Measurements from ENCODE around the gene SAP30L. TPM values are rescaled to one million over a fixed set of nuclear protein-coding genes. Genes with fewer than 3 reads are reported as not detected.

The SAP30L gene
- total RNA-seq, 3 donors from 2014 or later (not counting 1 experiment from before 2014, with no cell fraction given), result 37.0 to 48.4 (median 47.6) TPM

DNA sequence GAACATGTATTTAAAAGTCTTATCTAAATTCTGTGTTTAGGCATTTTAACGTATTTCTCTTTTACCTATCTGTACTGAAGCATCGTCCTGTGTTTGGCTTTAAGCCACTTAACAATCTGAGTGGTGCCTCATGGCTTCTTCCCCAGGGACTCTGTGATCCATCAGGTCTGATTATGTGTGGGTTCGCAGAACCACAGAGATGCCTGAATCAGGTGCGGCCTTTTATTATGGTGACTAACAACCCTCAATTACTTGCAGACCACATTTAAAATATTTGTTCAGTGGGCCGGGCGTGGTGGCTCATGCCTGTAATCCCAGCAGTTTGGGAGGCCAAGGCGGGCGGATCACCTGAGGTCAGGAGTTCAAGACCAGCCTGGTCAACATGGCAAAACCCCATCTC is 39.6 kb upstream of the SAP30L start:
- TF ChIP-seq CTCF (IDR thresholded peaks at IDR 0.05), result no peak
- H3K27me3 Mint-ChIP-seq (ENCODE audit: low read depth in 2 of 2), result no peaks in the 10 kb centered on the region
- no peak overlapping the region for H3K27ac ChIP-seq (ENCODE audit: low read length)
- intact Hi-C loops (cut with micrococcal nuclease), result loop anchor here (10.0 kb wide), 1 partner anchor 221 kb away; no protein-coding TSS in a partner anchor
- H3K4me3 Mint-ChIP-seq, result peak overlapping the region; percentile 31
- no peak for DNase-seq
- no peaks in the 10 kb centered on the region for H3K9me3 Mint-ChIP-seq
- H3K36me3 Mint-ChIP-seq, result no peaks in the 10 kb centered on the region
- no peak overlapping the region for H3K27ac Mint-ChIP-seq
- peaks cover 16% of the 10 kb centered on the region for H3K36me3 ChIP-seq (ENCODE audit: control insufficient read depth, insufficient read depth, low read length)
- no peaks in the 10 kb centered on the region for H3K27me3 ChIP-seq (ENCODE audit: control insufficient read depth, insufficient read depth, low read length)
- H3K9me3 ChIP-seq (ENCODE audit: control insufficient read depth, insufficient read depth, low read length), result no peaks in the 10 kb centered on the region
- H3K4me3 ChIP-seq (ENCODE audit: low read length), result no peak overlapping the region
- peaks cover 9% of the 10 kb centered on the region for H3K4me1 ChIP-seq (ENCODE audit: control insufficient read depth, insufficient read depth, low read length)
- peaks cover 13 to 18% of the 10 kb centered on the region in 2 donors for H3K4me1 Mint-ChIP-seq
- ATAC-seq, result no peak
- over 99% methylated on average over 8 of the region's 8 CpGs for WGBS (ENCODE audit: insufficient coverage)

- intact Hi-C loops (cut with micrococcal nuclease), result loop anchor here (10.0 kb wide), 1 partner anchor 222 kb away; no protein-coding TSS in a partner anchor
- WGBS (ENCODE audit: insufficient coverage), result 97% methylated on average over 4 of the region's 4 CpGs
Observed at GRCh38 chr5:154406826-154407225, 39.0 kb upstream of the SAP30L start.

DNA sequence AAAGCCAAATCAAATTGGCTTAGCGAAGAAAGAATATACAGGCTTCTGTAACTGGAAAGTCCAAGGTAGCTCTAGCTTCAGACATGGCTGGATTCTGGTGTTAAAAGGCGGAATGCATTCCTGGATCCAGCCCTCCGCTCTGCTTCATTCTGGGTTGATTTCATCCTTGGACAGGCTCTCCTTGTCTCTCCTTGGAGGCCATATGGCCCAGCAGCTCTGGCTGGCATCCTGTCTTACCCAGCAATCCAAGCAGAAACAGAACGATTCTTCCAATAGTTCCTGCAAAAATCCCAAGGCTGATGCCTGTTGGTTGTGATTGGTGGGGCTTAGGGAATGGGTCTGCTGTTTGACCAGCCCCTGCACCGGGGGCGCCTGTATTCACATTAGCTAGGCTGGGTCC is 37.0 kb upstream of the SAP30L start:
- peaks cover 31% of the 10 kb centered on the region for H3K36me3 ChIP-seq (ENCODE audit: control insufficient read depth, insufficient read depth, low read length)
- no peaks in the 10 kb centered on the region for H3K27me3 ChIP-seq (ENCODE audit: control insufficient read depth, insufficient read depth, low read length)
- peaks cover 17 to 20% of the 10 kb centered on the region in 2 donors for H3K4me1 Mint-ChIP-seq
- TF ChIP-seq CTCF (IDR thresholded peaks at IDR 0.05), result no peak
- H3K4me3 Mint-ChIP-seq, result no peak overlapping the region
- intact Hi-C loops (cut with micrococcal nuclease), result loop anchor here (10.0 kb wide), 1 partner anchor 224 kb away; no protein-coding TSS in a partner anchor
- no peak overlapping the region for H3K27ac ChIP-seq (ENCODE audit: low read length)
- no peaks in the 10 kb centered on the region for H3K27me3 Mint-ChIP-seq (ENCODE audit: low read depth in 2 of 2)
- H3K9me3 Mint-ChIP-seq, result no peaks in the 10 kb centered on the region
- DNase-seq (no peak), ATAC-seq (no peak)
- no peak overlapping the region for H3K27ac Mint-ChIP-seq
- H3K9me3 ChIP-seq (ENCODE audit: control insufficient read depth, insufficient read depth, low read length), result no peaks in the 10 kb centered on the region
- no peaks in the 10 kb centered on the region for H3K36me3 Mint-ChIP-seq
- peaks cover 9% of the 10 kb centered on the region for H3K4me1 ChIP-seq (ENCODE audit: control insufficient read depth, insufficient read depth, low read length)
- WGBS (ENCODE audit: insufficient coverage), result 95% methylated on average over 6 of the region's 6 CpGs
- H3K4me3 ChIP-seq (ENCODE audit: low read length), result no peak overlapping the region

More at GRCh38 chr5:154406826-154407225, 39.0 kb upstream of the SAP30L start:
- ATAC-seq, result no peak
- Mint-ChIP-seq H3K27ac (peak overlapping the region in 1 of 2 donors; percentile 2), H3K9me3 (no peaks in the 10 kb centered on the region), H3K4me3 (no peak overlapping the region), H3K36me3 (no peaks in the 10 kb centered on the region), H3K4me1 (peaks cover 19 to 23% of the 10 kb centered on the region in 2 donors), H3K27me3 (ENCODE audit: low read depth in 2 of 2) (no peaks in the 10 kb centered on the region)
- Histone ChIP-seq H3K36me3 (ENCODE audit: control insufficient read depth, insufficient read depth, low read length) (peaks cover 21% of the 10 kb centered on the region), H3K27me3 (ENCODE audit: control insufficient read depth, insufficient read depth, low read length) (no peaks in the 10 kb centered on the region), H3K4me3 (ENCODE audit: low read length) (no peak overlapping the region), H3K27ac (ENCODE audit: low read length) (no peak overlapping the region), H3K9me3 (ENCODE audit: control insufficient read depth, insufficient read depth, low read length) (no peaks in the 10 kb centered on the region), H3K4me1 (ENCODE audit: control insufficient read depth, insufficient read depth, low read length) (peaks cover 9% of the 10 kb centered on the region)
- no peak for TF ChIP-seq CTCF (IDR thresholded peaks at IDR 0.05)
- DNase-seq, result no peak

Data from natural killer cell (primary cell).